ENCODE measurements around the gene ASH1L.

DNA sequence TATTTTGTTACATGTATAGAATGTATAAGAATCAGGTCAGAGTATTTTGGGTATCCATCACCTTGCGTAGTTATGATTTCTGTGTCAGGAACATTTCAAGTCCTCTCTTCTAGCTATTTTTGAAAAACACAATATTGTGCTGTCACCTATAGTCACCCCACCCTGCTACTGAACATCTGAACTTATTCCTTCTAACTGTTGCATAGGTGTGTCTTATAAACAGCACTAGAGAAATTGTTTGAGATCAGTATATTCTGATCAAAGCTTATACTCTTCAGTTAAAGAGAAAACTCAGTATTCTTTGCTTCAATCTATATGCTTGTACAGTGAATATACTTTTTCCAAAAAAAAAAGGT, 96.0 kb downstream of the ASH1L start:
- TF ChIP-seq, protein P1, sequence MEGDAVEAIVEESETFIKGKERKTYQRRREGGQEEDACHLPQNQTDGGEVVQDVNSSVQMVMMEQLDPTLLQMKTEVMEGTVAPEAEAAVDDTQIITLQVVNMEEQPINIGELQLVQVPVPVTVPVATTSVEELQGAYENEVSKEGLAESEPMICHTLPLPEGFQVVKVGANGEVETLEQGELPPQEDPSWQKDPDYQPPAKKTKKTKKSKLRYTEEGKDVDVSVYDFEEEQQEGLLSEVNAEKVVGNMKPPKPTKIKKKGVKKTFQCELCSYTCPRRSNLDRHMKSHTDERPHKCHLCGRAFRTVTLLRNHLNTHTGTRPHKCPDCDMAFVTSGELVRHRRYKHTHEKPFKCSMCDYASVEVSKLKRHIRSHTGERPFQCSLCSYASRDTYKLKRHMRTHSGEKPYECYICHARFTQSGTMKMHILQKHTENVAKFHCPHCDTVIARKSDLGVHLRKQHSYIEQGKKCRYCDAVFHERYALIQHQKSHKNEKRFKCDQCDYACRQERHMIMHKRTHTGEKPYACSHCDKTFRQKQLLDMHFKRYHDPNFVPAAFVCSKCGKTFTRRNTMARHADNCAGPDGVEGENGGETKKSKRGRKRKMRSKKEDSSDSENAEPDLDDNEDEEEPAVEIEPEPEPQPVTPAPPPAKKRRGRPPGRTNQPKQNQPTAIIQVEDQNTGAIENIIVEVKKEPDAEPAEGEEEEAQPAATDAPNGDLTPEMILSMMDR (IDR thresholded peaks at IDR 0.05), result no peak
- TF ChIP-seq POLR2A (IDR thresholded peaks at IDR 0.05), result no peak

Measured in body of pancreas (tissue), 4 donors.